ENCODE data around the gene KRT75.
"Not testable (repeated sequence)": the region's sequence is repeated elsewhere in the genome, so short reads cannot be mapped to it uniquely, and the experiment has no call there.

Gene KRT75

DNA sequence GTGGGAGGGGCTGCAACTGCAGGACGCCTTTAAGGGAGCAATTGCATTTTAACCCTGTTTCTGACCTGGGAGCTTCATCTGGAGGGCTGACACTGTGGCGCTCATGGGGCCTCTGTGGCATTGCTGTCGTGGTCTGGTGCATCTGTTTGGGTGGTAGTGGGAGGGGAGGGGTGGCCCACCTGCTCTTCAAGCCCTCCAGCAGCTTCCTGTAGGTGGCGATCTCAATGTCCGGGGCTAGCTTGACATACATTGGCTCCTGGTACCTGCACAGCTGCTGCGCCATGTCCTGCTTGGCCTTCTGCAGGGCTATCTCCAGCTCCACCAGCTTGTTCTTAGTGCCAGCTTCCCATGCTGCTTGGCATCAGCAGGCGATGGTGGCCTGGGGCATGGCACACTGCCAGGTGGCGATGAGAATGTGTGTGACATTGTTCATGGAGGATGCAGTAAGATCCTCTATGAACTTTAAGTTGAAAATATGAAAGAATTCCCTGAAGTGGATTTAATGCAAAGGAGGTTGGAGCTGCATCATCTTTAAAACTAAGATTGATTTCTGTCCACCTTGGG lies 20.3 kb downstream of the KRT75 start:
- in situ Hi-C loops (cut with HindIII; ENCODE audit: low pct_ligation_motif_present, low sequenced_read_pairs): no loop called here
- TF ChIP-seq, protein P1, sequence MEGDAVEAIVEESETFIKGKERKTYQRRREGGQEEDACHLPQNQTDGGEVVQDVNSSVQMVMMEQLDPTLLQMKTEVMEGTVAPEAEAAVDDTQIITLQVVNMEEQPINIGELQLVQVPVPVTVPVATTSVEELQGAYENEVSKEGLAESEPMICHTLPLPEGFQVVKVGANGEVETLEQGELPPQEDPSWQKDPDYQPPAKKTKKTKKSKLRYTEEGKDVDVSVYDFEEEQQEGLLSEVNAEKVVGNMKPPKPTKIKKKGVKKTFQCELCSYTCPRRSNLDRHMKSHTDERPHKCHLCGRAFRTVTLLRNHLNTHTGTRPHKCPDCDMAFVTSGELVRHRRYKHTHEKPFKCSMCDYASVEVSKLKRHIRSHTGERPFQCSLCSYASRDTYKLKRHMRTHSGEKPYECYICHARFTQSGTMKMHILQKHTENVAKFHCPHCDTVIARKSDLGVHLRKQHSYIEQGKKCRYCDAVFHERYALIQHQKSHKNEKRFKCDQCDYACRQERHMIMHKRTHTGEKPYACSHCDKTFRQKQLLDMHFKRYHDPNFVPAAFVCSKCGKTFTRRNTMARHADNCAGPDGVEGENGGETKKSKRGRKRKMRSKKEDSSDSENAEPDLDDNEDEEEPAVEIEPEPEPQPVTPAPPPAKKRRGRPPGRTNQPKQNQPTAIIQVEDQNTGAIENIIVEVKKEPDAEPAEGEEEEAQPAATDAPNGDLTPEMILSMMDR (IDR thresholded peaks at IDR 0.05; ENCODE audit: low read depth, low read length, missing control alignments): peak; percentile 25
- Histone ChIP-seq H3K27me3 (replicated peaks) (no peaks in the 10 kb centered on the region), H3K36me3 (replicated peaks) (no peaks in the 10 kb centered on the region), H3K27ac (no peak overlapping the region), H3K4me3 (ENCODE audit: low read depth, low read length) (no peak overlapping the region)
- DNase-seq: no peak

DNA sequence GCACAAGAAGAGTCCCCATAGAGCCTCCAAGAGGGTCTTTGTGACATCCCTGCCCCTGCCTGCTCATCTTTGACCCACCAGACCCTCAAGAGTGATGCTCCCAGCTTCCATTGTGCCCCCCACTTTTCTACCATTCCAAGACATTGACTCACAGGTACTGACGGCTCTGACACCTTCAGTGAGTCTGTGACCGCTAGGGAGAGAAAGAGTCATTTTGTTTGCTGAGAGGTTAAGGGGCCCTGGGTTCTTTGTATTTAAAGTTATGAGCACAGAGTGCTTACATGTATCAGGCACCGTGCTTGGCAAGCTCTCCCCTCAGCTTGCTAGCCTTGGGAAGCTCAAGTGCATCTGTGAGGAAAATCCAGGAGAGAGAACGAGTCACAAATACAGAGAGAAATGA lies 21.0 kb downstream of the KRT75 start:
- DNase-seq: no peak
- no peaks in the 10 kb centered on the region for H3K36me3 ChIP-seq (replicated peaks)
- H3K4me3 ChIP-seq (ENCODE audit: low read depth, low read length): no peak overlapping the region
- no peak overlapping the region for H3K27ac ChIP-seq
- H3K27me3 ChIP-seq (replicated peaks): no peaks in the 10 kb centered on the region
- TF ChIP-seq, protein P1 (IDR thresholded peaks at IDR 0.05; ENCODE audit: low read depth, low read length, missing control alignments): no peak
- in situ Hi-C loops (cut with HindIII; ENCODE audit: low pct_ligation_motif_present, low sequenced_read_pairs): no loop called here

DNA sequence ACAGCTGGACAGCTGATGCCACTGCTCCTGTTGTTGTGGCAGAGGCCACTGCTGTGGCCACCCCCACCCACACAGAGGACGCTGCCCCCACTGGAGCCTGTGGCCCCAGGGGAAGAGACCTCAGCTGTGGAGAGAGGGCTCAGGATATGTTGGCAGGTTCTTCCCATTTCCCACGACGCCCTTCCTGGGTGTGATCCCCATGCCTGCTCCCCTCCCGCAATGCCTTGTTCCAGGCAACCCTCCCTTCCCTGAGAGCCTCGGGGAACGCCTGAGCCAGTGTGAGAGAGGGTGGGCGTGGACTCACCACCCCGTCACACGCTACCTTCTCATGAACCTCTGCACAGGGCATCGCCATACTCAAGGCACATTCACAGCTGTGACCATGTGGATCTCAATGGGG lies 22.4 kb downstream of the KRT75 start:
- H3K36me3 ChIP-seq (replicated peaks): no peaks in the 10 kb centered on the region
- H3K27me3 ChIP-seq (replicated peaks): no peaks in the 10 kb centered on the region
- H3K27ac ChIP-seq: no peak overlapping the region
- no peak overlapping the region for H3K4me3 ChIP-seq (ENCODE audit: low read depth, low read length)
- in situ Hi-C loops (cut with HindIII; ENCODE audit: low pct_ligation_motif_present, low sequenced_read_pairs): no loop called here
- no peak for DNase-seq
- TF ChIP-seq, protein P1 (IDR thresholded peaks at IDR 0.05; ENCODE audit: low read depth, low read length, missing control alignments): no peak

DNA sequence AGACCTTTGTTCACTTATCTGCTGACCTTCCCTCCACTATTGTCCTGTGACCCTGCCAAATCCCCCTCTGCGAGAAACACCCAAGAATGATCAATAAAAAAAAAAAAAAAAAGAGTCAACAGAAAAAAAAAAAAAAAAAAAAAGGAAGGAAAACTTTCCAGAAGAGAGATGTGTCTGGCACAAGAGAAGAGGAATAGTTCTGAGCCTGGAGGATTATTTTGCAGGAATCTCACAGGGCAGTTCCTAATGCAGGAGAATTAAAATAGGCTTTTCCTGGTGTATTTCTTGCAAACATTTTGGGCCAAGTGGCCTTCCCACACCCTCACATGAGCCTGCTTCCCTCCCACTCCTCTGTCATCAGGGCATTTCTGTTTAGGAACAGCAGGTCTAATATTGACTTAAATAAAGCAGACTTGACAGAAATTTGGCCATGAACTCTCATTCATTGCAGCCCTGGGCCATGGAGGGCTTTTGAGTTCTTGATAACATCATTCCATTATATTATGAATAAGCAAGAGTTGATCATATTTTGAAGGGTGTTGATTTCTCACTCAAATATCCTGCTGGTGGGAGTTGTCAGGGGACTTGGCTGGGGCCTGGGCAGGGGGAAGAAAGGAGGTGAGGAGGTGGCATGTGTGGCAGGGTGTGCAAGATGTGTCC lies 23.5 kb downstream of the KRT75 start:
- H3K27ac ChIP-seq; H3K4me3 ChIP-seq (ENCODE audit: low read depth, low read length); H3K36me3 ChIP-seq (replicated peaks); DNase-seq; in situ Hi-C loops (cut with HindIII; ENCODE audit: low pct_ligation_motif_present, low sequenced_read_pairs); H3K27me3 ChIP-seq (replicated peaks): not testable (repeated sequence)

DNA sequence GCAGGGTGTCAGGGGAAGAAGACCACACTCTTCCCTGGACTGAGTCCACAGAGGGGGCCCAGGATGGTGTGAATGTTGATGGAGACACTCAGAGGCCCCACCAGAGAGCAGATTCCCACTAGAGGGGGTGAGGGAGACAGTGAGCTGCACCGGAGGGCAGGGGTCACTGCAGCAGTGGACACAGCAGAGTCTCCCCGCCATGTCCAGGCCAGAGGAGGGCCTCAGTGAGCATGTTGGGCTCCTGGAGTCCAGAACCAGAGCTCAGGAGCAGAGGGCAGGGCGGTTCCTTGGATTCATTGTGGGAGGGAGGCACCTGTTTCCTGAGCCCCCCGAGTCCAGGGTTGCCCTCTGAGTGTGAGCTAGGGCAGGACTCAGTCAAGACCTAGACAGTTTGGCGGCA lies 26.3 kb downstream of the KRT75 start:
- Histone ChIP-seq H3K36me3 (replicated peaks) (no peaks in the 10 kb centered on the region), H3K27me3 (replicated peaks) (no peaks in the 10 kb centered on the region), H3K4me3 (ENCODE audit: low read depth, low read length) (no peak overlapping the region), H3K27ac (no peak overlapping the region)
- no peak for DNase-seq
- TF ChIP-seq, protein P1 (IDR thresholded peaks at IDR 0.05; ENCODE audit: low read depth, low read length, missing control alignments): peak; percentile 14
- in situ Hi-C loops (cut with HindIII; ENCODE audit: low pct_ligation_motif_present, low sequenced_read_pairs): no loop called here

DNA sequence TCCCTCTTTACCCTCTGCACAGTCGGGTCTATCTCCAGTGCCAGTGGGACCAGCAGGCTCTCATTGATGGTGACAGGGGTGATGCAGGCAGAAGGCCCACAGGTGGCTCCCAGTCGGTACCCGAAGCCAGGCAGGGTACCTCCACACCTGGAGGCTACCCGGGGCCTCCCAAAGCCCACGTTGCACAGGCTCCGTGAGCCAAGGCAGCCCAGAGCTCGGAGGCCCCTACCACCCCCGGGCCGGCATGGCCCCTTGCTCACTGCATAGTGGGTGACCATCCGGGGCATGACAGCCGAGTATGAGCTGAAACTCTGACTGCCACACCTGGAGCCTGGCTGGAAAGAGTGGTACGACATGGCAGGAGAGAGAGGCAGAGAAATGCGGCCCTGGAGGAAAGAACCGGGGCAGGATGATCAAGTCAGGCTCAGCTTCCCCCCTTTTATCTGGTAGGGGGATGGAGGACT lies 28.2 kb downstream of the KRT75 start, which contains the start of gene KRT82:
KRT82 (minus strand) TSS at position 414 of the 464 bp plus-strand sequence; CDS start at position 356, 58 bp downstream.
- H3K27me3 ChIP-seq (replicated peaks): no peaks in the 10 kb centered on the region
- no peaks in the 10 kb centered on the region for H3K36me3 ChIP-seq (replicated peaks)
- in situ Hi-C loops (cut with HindIII; ENCODE audit: low pct_ligation_motif_present, low sequenced_read_pairs): no loop called here

More for the DNA sequence above, 28.2 kb downstream of the KRT75 start, which contains the start of gene KRT82:
- TF ChIP-seq, protein P1 (IDR thresholded peaks at IDR 0.05; ENCODE audit: low read depth, low read length, missing control alignments): no peak
- Histone ChIP-seq H3K27ac (no peak within 1 kb of the TSS), H3K4me3 (ENCODE audit: low read depth, low read length) (no peak within 1 kb of the TSS)
- no peak for DNase-seq

All from brain microvascular endothelial cell (primary cell).